Esophagus squamous epithelium (tissue), 5 donors: Measurements from ENCODE around the gene GTPBP6. TPM values are rescaled to one million over a fixed set of nuclear protein-coding genes. Genes with fewer than 3 reads are reported as not detected.

Source experiments
- DNase-seq: peaks from one replicate; lab custom pipeline; 2025; lab: John Stamatoyannopoulos, UW
- H3K27ac ChIP-seq, 4 donors: fragments of 200-600 bp; sonication (generic); one replicate each; pipeline ENCODE4 v1.5.1; 2016 to 2019; ENCODE audit warnings: mild to moderate bottlenecking in 1 of 4
- H3K27me3 ChIP-seq, 4 donors: fragments of 200-600 bp; sonication (generic); 1 replicate in 3 of 4; 2 replicates in 1 of 4; pipeline versions ENCODE4 v1.5.1 to v1.6.0; 2017 to 2021; ENCODE audit warnings: antibody characterized with exemption in 1 of 4
- H3K36me3 ChIP-seq, 3 donors: fragments of 200-600 bp; sonication (generic); one replicate each; pipeline ENCODE4 v1.5.1; 2016 to 2019
- H3K4me1 ChIP-seq, 3 donors: fragments of 200-600 bp; sonication (generic); one replicate each; pipeline ENCODE4 v1.5.1; 2017 to 2019
- H3K4me3 ChIP-seq, 4 donors: fragments of 200-600 bp; sonication (generic); 1 replicate in 3 of 4; 2 replicates in 1 of 4; pipeline ENCODE4 v1.5.1; 2016 to 2019; ENCODE audit warnings: mild to moderate bottlenecking in 2 of 4, moderate library complexity in 1 of 4
- H3K9me3 ChIP-seq, 3 donors: fragments of 200-600 bp; sonication (generic); one replicate each; pipeline ENCODE4 v1.5.1; 2016 to 2019
- POLR2A ChIP-seq, 4 donors: fragments of 450-650 bp; IDR thresholded peaks; one replicate each; pipeline ENCODE4 v1.6.1; 2017; ENCODE audit warnings: antibody characterized with exemption in 4 of 4, mild to moderate bottlenecking in 4 of 4, moderate library complexity in 3 of 4
- WGBS, 2 donors: methylation state at CpG; one replicate each; pipeline ENCODE4 v1.1.5; 2018; 5-methylcytosine and 5-hydroxymethylcytosine counted together
- intact Hi-C: fragments of 100-400 bp; cut with DNase I; formaldehyde crosslinking; loops from one replicate; pipeline ENCODE4 v1.15.0; 2022
- total RNA-seq, 4 donors: library from RNA; depleted of rRNA; stranded (reverse); fragments of >200 nt; gene quantifications; one replicate each; pipeline ENCODE4 v1.1.0, GENCODE V29; 2016
- TF ChIP-seq, protein P1 (sequence below), 6 experiments: fragments of 450-650 bp in 4 of 6; fragments of 200-600 bp in 2 of 6; sonication (generic) in 2 of 6; IDR thresholded peaks; one replicate each; pipeline ENCODE4 v1.5.1; 2016 to 2019; ENCODE audit warnings: antibody characterized with exemption in 6 of 6, mild to moderate bottlenecking in 4 of 6, moderate library complexity in 4 of 6
- donor health status: DM: yes; HTN: yes; CAD: no.

The GTPBP6 gene
- total RNA-seq, 4 donors from 2014 or later = 22.2 to 45.4 (median 28.0) TPM

DNA sequence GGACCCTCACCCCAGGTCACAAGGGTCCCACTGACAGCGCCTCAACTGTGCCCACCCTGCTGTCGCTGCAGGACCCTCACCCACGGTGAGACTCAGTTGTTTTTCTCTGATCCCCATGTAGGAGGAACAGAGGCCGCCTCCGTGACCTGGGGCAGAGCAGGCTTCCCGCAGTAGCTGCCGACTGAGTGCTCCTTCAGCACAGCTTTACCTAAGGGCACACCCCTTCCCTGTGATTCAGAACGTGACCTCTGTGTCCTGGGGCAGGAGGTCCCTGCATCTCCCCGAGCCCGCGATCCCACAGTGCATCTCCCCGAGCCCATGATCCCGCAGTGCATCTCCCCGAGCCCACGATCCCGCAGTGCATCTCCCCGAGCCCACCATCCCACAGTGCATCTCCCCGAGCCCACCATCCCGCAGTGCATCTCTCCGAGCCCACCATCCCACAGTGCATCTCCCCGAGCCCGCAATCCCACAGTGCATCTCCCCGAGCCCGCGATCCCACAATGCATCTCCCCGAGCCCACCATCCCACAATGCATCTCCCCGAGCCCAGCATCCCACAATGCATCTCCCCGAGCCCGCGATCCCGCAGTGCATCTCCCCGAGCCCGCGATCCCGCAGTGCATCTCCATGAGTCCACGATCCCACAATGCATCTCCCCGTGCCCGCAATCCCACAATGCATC is 44.5 kb upstream of the GTPBP6 start:
- Histone ChIP-seq H3K36me3 (peaks cover 6 to 49% (median 7%) of the 10 kb centered on the region in 3 donors), H3K4me1 (no peaks in the 10 kb centered on the region), H3K9me3 (peaks cover 0 to 25% (median 12%) of the 10 kb centered on the region in 3 donors), H3K27ac (no peak overlapping the region), H3K4me3 (no peak overlapping the region), H3K27me3 (no peaks in the 10 kb centered on the region)
- no peak for DNase-seq
- TF ChIP-seq POLR2A (IDR thresholded peaks at IDR 0.05) = no peak
- TF ChIP-seq, protein P1, sequence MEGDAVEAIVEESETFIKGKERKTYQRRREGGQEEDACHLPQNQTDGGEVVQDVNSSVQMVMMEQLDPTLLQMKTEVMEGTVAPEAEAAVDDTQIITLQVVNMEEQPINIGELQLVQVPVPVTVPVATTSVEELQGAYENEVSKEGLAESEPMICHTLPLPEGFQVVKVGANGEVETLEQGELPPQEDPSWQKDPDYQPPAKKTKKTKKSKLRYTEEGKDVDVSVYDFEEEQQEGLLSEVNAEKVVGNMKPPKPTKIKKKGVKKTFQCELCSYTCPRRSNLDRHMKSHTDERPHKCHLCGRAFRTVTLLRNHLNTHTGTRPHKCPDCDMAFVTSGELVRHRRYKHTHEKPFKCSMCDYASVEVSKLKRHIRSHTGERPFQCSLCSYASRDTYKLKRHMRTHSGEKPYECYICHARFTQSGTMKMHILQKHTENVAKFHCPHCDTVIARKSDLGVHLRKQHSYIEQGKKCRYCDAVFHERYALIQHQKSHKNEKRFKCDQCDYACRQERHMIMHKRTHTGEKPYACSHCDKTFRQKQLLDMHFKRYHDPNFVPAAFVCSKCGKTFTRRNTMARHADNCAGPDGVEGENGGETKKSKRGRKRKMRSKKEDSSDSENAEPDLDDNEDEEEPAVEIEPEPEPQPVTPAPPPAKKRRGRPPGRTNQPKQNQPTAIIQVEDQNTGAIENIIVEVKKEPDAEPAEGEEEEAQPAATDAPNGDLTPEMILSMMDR (IDR thresholded peaks at IDR 0.05) = no peak
- intact Hi-C loops = no loop called here
- 71 to 73% methylated on average over 31 to 35 of the region's 38 CpGs for WGBS, 2 donors

DNA sequence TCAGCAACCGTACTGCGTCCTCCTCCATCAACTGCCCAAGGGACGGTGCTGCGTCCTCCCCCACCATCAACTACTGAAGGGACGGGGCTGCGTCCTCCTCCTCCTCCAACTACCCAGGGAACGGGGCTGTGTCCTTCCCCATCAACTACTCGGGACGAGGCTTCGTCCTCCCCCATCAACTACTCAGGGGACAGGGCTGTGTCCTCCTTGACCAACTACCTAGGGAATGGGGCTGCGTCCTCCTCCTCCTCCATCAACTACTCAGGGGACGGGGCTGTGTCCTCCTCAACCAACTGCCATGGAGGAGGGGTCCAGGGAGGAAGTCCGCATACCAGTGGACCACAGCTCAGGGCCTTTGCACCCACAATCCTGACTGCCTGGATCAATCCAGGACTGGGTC is 43.8 kb upstream of the GTPBP6 start:
- TF ChIP-seq POLR2A (IDR thresholded peaks at IDR 0.05) = no peak
- TF ChIP-seq, protein P1 (IDR thresholded peaks at IDR 0.05) = no peak
- WGBS, 2 donors = 90 to 97% methylated on average over 2 to 12 of the region's 13 CpGs
- intact Hi-C loops = no loop called here
- Histone ChIP-seq H3K4me1 (no peaks in the 10 kb centered on the region), H3K27ac (no peak overlapping the region), H3K36me3 (peaks cover 6 to 54% (median 7%) of the 10 kb centered on the region in 3 donors), H3K9me3 (peaks cover 0 to 25% (median 12%) of the 10 kb centered on the region in 3 donors), H3K27me3 (no peaks in the 10 kb centered on the region), H3K4me3 (no peak overlapping the region)
- DNase-seq = no peak

DNA sequence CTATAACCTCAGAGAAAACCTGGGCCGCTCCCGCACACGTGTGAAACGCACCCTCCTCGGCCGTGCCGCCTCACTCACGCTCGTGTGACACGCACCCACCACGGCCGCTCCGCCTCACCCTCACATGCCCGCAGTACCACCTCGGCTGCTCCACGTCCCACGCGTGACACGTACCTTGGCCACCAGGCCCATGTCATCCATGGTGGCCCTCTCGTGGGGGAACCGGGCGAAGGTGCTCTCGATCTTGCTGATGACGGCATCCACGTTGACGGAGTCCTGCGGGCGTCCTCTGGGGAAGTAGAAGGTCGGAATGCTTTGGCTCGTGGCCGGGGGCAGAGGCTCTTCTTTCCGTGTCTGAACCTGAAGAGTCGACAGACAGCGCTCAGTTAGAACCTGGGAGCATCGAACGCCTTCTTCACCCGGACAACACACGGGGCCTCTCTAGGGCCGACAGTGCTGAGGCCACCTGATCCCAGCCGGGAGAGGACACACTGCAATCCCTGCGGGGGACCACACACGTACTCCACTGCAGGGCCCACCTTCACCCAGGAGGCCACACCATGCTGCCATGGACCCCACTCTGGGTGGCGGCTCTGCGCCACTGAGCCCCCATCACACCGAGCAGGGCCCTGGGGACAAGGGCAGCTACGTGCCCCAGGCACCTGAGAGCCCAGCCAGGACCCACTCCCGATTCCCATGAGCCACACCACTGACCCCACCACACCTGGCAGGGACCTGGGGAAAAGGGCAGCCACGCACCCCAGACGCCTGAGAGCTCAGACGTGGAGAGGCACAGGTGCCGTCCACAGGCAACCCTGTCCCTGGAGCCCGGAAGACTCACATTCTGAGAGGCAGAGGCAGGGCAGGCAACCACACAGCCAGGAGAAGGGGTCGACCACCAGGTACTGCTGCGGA is 42.9 kb upstream of the GTPBP6 start:
- DNase-seq = no peak
- no peaks in the 10 kb centered on the region for H3K4me1 ChIP-seq
- TF ChIP-seq, protein P1 (IDR thresholded peaks at IDR 0.05) = no peak
- no peak for TF ChIP-seq POLR2A (IDR thresholded peaks at IDR 0.05)
- peaks cover 6 to 54% (median 7%) of the 10 kb centered on the region in 3 donors for H3K36me3 ChIP-seq
- no peaks in the 10 kb centered on the region for H3K27me3 ChIP-seq
- 92 to 96% methylated on average over 32 to 39 of the region's 54 CpGs for WGBS, 2 donors
- H3K9me3 ChIP-seq = peaks cover 0 to 25% (median 12%) of the 10 kb centered on the region in 3 donors
- H3K27ac ChIP-seq = no peak overlapping the region
- H3K4me3 ChIP-seq = no peak overlapping the region
- intact Hi-C loops = no loop called here

DNA sequence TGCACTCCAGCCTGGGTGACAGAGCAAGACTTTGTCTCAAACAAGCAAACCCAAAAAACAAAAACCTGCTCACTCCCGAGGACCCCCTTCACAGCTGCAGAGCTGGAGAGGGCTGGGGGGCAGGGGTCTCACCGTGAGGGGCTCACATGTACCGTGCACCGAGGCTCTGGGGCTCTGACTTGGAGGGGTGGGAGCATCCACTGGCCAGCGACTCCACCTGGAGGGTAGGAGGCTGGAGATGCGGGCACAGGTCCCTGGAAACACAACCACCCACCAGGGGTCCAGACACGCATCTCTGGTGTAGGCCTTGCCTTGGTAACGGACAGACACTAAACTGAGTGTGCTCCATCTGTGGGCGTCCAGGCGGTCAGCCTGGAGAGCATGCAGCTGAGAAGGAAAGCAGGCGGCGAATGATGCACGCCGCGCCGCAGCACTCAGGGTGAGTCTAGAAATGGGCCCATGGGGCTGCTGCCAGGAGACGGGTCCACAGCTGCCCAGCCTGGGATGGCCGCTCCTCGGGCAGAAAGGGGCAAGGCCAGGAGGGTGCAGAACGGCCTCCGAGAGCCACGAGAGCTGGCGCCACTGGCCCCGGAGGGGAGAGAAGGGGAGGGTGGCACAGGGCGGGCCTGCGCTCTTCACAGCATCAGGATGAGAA is 42.0 kb upstream of the GTPBP6 start:
- DNase-seq = no peak
- H3K4me3 ChIP-seq = no peak overlapping the region
- intact Hi-C loops = no loop called here
- no peak overlapping the region for H3K27ac ChIP-seq
- H3K9me3 ChIP-seq = peaks cover 0 to 25% (median 12%) of the 10 kb centered on the region in 3 donors
- no peaks in the 10 kb centered on the region for H3K27me3 ChIP-seq
- H3K4me1 ChIP-seq = no peaks in the 10 kb centered on the region
- peaks cover 6 to 54% (median 7%) of the 10 kb centered on the region in 3 donors for H3K36me3 ChIP-seq
- 84 to 100% methylated on average over 2 to 11 of the region's 26 CpGs for WGBS, 2 donors
- no peak for TF ChIP-seq POLR2A (IDR thresholded peaks at IDR 0.05)
- TF ChIP-seq, protein P1 (IDR thresholded peaks at IDR 0.05) = no peak
